HUDEP-2 (cell line): ENCODE results near the gene TERB2.
A peak's percentile ranks its signal among the peaks of the same experiment; 100 is the strongest.
"Not testable (repeated sequence)": the region's sequence is repeated elsewhere in the genome, so short reads cannot be mapped to it uniquely, and the experiment has no call there.

Experiments used
- DNase-seq, 76 experiments: peaks; one replicate each; lab custom pipeline; 2025; ENCODE audit not compliant: unreplicated experiment in 76 of 76; lab: John Stamatoyannopoulos, UW

The TERB2 gene

GRCh38 chr15:45001180-45001579, 44.7 kb downstream of the TERB2 start:
- not testable (repeated sequence) for DNase-seq

- not testable (repeated sequence) for DNase-seq
Measured at GRCh38 chr15:45003731-45004410, 47.4 kb downstream of the TERB2 start.

- DNase-seq = not testable (repeated sequence)
Measured at GRCh38 chr15:45004590-45005175, 48.2 kb downstream of the TERB2 start.

GRCh38 chr15:45009046-45009445, 52.6 kb downstream of the TERB2 start:
- no peak for DNase-seq

GRCh38 chr15:45015114-45015513, 58.6 kb downstream of the TERB2 start:
- DNase-seq = not testable (repeated sequence)

- not testable (repeated sequence) for DNase-seq
Measured at GRCh38 chr15:45020222-45020900, 63.9 kb downstream of the TERB2 start.

GRCh38 chr15:45020901-45021259, 64.4 kb downstream of the TERB2 start:
- DNase-seq = not testable (repeated sequence)

- peak in 33 of 76 experiments; percentile 8 to 67 (median 26) for DNase-seq
Measured at GRCh38 chr15:45021348-45021747, 64.9 kb downstream of the TERB2 start.

- DNase-seq = peak in 73 of 76 experiments; percentile 18 to 93 (median 78)
Measured at GRCh38 chr15:45022871-45023658, 66.6 kb downstream of the TERB2 start, which contains the start of gene SORD. Gene SORD, plus strand, starts transcription at chr15:45023195. Its CDS starts 89 bp downstream, at chr15:45023284.

GRCh38 chr15:45023659-45024225, 67.3 kb downstream of the TERB2 start:
- no peak for DNase-seq

- peak in 3 of 76 experiments; percentile 12 to 16 (median 14) for DNase-seq
Measured at GRCh38 chr15:45024649-45025048, 68.2 kb downstream of the TERB2 start.

- DNase-seq = not testable (repeated sequence)
Measured at GRCh38 chr15:45025627-45026026, 69.1 kb downstream of the TERB2 start.

- no peak for DNase-seq
Measured at GRCh38 chr15:45026651-45027190, 70.2 kb downstream of the TERB2 start.

- peak in 3 of 76 experiments; percentile 12 to 40 (median 18) for DNase-seq
Measured at GRCh38 chr15:45027220-45027619, 70.7 kb downstream of the TERB2 start.
